HG02763 (cell line): ENCODE data around the gene PRR23E.

Source experiments
- ATAC-seq: cut with Tn5 transposase; IDR thresholded peaks from one replicate; pipeline ENCODE4 v1.9.1; 2021; ENCODE audit warnings: mild to moderate bottlenecking, moderate library complexity; ENCODE audit not compliant: unreplicated experiment

Gene PRR23E

DNA sequence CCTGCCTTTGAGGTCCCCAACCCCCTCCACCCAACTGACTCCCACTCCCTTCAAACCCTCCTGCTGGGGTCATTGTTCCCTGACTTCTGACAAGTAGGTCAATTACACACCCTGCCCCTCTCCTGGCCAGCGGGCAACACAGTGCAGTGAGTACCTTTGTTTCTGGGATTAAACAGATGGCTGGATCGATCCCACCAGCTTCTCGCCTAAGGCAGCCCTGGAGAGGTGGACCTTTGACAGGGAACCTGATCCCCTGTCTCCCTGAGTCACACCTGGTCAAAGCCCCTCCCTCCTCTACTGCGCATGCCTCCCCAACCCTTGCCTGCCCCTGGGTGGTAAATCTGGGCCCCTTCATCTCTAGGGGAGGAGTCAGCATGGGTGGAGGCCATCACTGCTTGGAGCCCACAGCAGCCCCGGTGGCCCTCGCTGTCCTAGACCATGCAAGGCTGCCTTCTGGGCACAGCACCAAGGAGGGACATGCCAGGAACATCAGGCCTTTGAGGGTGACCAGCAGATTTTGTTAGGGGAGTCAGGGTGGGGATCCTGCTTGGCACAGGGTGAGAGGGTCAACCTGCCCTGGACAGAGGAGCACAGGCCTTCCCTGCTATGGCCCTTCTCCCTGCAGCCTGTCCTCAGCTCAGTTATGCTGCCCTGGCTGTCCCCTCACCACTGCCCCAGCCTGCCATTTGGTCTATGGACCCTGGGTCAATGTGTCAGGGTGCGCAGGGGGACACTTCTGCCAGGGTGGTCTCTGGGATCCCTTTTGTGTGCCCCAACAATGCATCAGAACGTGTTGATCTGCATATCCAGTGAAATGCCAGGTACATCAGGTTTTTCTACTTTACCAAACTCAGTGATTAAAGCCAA is 9.8 kb upstream of the PRR23E start:
- ATAC-seq: no peak

- ATAC-seq: no peak
Observed at GRCh38 chr3:127183931-127184869, 8.7 kb upstream of the PRR23E start.

- ATAC-seq: no peak
Observed at GRCh38 chr3:127184870-127185216, 8.1 kb upstream of the PRR23E start.

DNA sequence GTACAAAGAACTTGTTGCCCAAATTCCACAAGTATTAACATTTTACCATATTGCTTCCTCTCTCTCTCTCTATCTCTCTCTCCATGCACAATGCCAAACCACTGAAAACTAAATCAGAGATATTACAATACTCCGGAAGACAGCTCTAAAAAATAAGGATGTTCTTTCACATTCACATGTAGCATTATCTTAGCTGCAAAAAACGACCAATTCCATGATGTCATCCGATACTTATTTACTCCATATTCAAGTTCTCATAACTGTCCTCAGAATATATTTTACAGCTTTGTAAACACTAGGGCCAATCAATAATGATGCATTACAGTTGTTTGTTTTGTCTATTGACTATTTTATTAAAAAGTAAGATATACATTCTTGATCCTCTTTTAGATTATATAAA is 7.7 kb upstream of the PRR23E start:
- no peak for ATAC-seq

GRCh38 chr3:127185962-127186674 is 6.8 kb upstream of the PRR23E start:
- no peak for ATAC-seq

DNA sequence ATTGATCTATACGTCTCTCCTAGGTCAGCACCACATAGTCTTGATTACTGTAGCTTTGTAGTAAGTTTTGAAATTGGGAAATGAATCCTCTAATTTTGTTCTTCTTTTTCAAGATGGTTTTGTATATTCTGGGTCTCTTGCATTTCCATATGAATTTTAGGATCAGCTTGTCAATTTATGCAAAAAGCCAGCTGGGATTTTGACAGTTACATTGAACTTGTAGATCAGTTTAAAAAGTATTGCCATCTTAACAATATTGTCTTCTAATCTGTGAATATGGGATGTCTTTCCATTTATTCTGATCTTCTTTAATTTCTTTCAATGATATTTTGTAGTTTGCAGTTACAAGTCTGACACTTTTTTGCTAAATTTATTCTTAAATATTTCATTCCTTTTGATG is 5.6 kb upstream of the PRR23E start:
- ATAC-seq: no peak

GRCh38 chr3:127193341-127193740 is 410 bp downstream of the PRR23E start:
- ATAC-seq: no peak

GRCh38 chr3:127193775-127194174 is 844 bp downstream of the PRR23E start:
- ATAC-seq: no peak

DNA sequence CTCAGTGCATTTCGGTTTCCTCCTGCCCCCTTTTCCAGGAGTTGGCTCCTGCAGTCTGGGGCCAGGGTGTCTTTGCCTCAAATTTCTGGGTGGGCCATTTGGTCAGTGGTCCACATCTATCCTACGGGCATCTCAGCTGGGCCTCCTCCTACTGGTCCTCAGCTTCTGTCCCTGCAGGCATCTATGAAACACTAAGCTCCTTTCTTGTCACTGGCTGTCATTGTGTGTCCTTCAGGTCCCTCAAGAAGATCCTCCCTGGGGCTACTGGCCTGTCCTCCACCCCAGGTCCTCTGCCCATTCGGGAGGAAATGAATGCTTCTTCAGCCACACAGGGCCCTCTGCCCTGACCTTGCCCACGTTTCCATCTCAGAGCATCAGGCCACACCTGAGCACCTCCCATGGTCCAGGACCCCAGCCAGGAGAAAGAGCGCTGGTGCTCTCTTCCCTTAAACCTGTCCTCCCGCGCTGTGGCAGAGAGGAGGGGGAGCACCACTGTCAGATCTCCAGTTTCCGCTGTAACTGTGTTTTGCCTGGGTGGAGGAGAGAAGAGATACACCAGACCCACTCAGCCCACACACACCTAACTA is 1.8 kb downstream of the PRR23E start:
- ATAC-seq: no peak

DNA sequence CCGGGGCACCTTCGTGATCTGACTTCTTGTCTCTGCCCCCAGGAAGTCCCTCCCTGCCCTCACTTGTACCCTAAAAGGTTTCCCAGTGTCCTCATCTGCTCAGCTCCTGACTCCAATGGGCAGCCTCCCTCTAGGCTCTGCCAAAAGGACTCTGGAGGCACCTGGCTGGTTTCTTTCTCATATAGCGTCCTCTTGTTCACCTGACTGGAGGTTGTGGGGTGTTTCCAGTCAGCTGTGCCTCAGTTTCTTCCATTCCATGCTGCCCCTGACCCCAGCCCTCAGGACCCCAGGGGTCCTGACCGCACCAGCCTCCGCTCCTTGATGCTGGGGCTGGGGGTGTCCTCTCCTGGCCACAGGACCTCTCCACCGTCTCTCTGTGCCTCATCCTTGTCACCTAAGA is 2.5 kb downstream of the PRR23E start:
- ATAC-seq: no peak

GRCh38 chr3:127196002-127196401 is 3.1 kb downstream of the PRR23E start:
- ATAC-seq: no peak

DNA sequence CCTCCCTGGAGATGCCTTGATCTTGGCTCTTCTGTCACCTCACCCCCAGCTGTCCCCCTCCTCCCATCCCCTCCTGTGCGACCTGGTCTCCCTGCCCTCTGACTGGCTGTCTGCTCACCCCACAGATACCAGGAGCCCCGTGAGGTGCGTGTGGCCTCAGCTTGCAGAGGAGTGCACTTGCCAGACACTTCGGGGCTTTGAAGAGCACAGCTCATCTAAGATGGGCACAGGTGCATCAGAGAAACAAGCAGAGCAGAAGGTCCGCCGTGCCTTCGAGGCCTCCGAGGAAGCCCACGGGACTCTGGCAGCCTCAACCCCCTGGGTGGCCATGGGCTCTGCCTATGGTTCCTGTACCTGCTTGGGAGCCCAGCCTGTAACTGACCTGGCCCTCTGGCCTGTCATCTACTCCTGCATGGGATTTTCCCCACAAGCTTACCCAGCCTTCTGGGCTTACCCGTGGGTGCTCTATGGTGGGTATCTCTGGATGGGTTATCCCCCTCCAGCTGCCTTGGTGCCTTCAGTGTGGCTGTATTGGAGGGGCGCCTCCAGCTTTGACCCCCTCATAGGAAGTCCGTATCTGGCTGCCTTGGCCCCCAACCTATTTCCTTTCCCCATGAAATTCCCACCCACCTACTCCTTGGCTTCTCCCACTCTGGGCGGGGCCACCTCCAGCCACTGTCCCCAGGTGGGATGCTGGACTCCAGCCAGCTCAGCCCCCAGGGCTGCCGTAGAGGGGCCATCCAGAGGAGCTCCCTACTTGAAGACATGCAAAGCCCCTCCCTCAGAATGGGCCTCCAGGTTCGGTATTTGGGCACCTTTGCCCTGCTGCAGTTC is 3.8 kb downstream of the PRR23E start:
- ATAC-seq: no peak

- ATAC-seq: no peak
Observed at GRCh38 chr3:127197300-127198189, 4.6 kb downstream of the PRR23E start.

GRCh38 chr3:127200086-127200691 is 7.3 kb downstream of the PRR23E start:
- ATAC-seq: no peak

GRCh38 chr3:127203024-127203423 is 10.1 kb downstream of the PRR23E start:
- no peak for ATAC-seq

- no peak for ATAC-seq
Observed at GRCh38 chr3:127204841-127205582, 12.1 kb downstream of the PRR23E start.

- ATAC-seq: no peak
Observed at GRCh38 chr3:127206154-127206553, 13.2 kb downstream of the PRR23E start.
